ENCODE results near the gene EYA2.

- TF ChIP-seq SUZ12 (IDR thresholded peaks at IDR 0.05; ENCODE audit: extremely low read depth, insufficient read depth, insufficient read length) (no peak), ZNF274 (IDR thresholded peaks at IDR 0.05; ENCODE audit: low read depth, low read length) (no peak), YY1 (IDR thresholded peaks at IDR 0.05; ENCODE audit: insufficient read depth, insufficient read length) (no peak)
Measured at GRCh38 chr20:47237715-47238114, 343.1 kb downstream of the EYA2 start.
